ENCODE data around the gene POU5F2. TPM values are rescaled to one million over a fixed set of nuclear protein-coding genes. Genes with fewer than 3 reads are reported as not detected.

POU5F2 gene
- total RNA-seq, 2 experiments from 2014 or later = 0.34 to 0.38 TPM

DNA sequence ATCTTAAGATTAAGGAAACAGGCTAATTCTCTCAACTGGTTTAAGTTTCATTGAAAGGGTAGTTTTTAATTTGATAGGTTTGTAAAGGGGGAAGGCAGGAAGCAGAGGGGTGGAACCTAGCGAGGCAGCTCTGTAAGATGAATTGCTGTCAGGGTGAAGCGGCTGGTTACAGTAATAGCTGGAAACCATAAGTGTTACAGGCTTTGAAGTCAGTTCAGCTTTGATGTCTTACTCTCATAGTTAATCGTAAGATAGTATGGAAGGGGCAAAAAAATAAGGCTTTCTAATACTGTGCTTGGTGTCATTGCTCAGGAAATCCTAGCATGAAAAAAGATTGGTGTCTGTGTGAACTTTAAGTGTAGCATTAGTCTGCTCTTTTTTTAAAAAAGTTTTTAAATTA lies 20.3 kb downstream of the POU5F2 start:
- CTCF ChIA-PET = no interaction called here

DNA sequence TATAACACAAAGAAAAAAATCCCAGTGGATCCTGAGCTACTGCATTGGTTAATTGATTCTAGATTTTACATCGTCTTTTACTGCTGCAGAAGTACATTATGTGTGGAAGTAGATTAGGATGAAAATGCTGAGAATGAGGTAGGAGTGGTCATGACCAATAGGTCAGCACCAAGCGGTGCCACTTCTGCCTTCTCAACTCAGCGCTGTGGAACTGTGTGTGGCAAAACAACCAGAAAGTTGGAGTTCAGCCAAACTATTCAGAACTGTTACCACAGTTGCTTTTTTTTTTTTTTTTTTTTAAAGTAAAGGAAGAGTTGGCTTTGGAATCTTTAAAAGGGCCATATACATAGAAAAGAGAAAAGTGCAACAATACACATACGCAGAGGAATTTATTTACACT lies 24.2 kb downstream of the POU5F2 start:
- ChIA-PET CTCF (no interaction called here), POLR2A (no interaction called here)

More for the DNA sequence above, 20.3 kb downstream of the POU5F2 start:
- POLR2A ChIA-PET = no interaction called here

DNA sequence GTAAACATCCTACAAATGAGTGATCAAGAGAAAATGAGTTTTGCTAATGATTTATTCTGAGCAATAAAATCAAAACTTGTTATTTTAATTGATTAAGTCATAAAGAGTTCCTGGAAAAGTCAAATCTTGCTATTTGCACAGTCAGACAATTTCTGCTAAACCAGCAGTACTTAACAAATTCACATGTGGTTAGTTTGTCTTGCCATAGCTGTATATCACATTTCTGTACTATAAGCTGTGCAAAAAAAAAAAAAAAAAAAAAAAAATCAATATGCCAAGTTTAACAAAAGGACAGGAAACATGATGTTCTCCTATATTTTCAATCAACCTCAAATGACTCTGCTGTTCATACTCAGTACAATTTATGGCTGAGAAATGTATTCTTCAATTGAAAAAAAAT lies 24.9 kb downstream of the POU5F2 start:
- CTCF ChIA-PET = interaction anchor here (0.7 kb wide), 1 partner anchor 73 kb away, joined by 3 read pairs; no protein-coding TSS in a partner anchor
- POLR2A ChIA-PET = no interaction called here

DNA sequence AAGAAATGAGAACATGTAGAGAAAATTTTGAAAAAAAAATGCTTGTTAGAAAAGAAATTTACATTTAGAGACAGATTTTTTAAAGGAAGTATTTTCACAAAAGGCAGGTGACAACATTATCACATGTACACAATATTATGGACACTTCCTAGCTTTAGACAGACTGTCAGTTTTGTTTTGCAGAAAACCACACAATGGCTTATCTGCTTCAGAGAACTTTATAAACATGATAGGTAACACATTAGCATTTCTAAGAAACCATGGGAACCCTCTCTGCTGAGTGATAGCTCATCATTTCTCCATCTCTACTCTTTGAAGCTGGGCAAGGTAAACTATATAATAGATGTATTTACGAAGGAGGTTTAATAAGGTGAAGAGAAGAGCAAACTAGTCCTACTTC lies 25.6 kb downstream of the POU5F2 start:
- ChIA-PET CTCF (interaction anchor here (0.8 kb wide), 1 partner anchor 85 kb away, joined by 3 read pairs; no protein-coding TSS in a partner anchor), POLR2A (no interaction called here)

DNA sequence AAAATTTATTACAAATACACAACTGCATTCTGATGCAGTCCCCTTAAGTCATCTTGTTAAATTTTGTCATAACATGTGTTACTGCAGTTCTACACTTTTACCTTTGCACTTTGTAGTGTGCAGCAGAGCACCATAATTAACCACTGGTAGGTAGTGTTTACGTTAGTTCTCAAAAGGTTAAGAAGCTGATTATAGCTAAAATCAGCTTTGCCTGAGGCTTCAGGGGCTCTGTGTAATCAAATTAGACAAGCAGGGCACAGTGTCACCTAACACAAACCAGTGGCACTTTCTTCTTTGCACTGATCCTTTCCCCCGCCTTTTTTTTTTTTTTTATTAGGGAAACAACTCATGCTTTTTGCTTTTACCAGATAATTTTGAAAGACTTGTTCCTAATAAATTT lies 26.1 kb downstream of the POU5F2 start:
- POLR2A ChIA-PET = no interaction called here
- CTCF ChIA-PET = interaction anchor here (0.8 kb wide), 1 partner anchor 85 kb away, joined by 3 read pairs; no protein-coding TSS in a partner anchor

DNA sequence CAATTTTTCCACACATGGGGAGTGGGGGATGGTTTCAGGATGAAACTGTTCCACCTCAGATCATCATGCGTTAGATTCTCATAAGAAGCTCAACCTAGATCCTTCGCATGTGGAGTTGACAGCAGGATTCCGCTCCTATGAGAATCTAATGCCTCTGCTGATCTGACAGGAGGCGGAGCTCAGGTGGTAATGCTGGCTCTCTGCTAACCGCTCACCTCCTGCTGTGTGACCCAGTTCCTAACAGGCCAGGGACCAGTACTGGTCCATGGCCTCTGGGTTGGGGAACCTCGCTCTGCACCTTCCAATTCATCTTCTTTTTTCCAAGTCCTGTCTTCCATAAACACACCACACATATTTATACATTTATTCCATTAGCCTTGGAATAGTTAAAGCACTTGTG lies 33.0 kb downstream of the POU5F2 start:
- POLR2A ChIA-PET = no interaction called here
- CTCF ChIA-PET = no interaction called here

DNA sequence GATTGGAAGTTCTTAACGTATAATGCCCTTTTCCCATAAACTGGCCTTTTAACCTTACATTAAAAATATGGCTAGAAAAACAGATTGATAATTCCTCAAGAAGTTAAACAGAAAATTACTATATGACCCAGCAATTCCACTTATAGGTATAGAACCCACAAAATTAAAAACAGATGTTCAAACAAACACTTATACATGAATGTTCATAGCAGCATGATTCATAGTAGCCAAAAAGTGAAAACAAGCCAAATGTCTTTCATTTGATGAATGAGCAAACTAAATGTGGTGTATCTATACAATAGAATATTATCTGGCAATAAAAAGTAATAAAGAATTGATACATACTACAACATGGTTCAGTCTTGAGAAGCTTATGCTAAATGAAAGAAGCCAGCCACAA lies 35.5 kb downstream of the POU5F2 start:
- CTCF ChIA-PET = no interaction called here

DNA sequence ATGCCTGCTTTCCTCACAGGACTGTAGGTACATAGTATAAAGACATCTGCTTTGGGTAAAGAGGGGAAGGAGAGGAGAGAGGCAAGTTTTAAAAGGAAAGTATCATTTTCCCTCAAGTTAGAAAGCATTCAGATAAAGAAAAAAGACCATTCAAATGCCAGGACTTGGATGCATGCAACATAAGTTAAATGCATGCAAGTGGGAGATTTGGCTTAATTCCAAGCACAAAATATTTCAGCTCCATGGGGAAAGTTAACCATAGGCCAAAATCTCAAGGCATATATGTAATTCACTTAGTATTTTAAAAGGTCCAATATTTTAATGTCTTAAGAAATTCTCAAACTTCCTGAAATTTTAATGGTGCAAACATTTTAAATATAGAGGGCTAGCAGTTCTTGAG lies 36.4 kb downstream of the POU5F2 start:
- ChIA-PET CTCF (no interaction called here), POLR2A (no interaction called here)

More for the DNA sequence above, 35.5 kb downstream of the POU5F2 start:
- POLR2A ChIA-PET = no interaction called here

DNA sequence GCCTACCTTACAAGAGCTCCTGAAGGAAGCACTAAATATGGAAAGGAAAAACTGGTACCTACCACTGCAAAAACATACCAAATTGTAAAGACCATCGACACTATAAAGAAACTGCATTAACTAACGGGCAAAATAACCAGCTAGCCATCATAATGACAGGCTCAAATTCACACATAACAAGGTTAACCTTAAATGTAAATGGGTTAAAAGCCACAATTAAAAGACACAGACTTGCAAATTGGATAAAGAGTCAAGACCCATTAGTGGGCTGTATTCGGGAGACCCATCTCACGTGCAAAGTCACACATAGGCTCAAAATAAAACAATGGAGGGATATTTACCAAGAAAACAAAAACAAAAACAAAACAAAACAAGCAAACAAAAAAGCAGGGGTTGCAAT lies 49.4 kb downstream of the POU5F2 start:
- ChIA-PET POLR2A (no interaction called here), CTCF (no interaction called here)

Other genes starting within 250 kb of the POU5F2 start
- gene NR2F1-AS1, start 160.4 kb downstream of the POU5F2 start, total RNA-seq = not detected
- not detected for gene NR2F1, start 158.4 kb downstream of the POU5F2 start, total RNA-seq

Measured in activated CD8-positive, alpha-beta memory T cell treated with anti-CD3 and anti-CD28 coated beads for 36 hours (primary cell).